Measurements from ENCODE around the gene RFX2. TPM values are rescaled to one million over a fixed set of nuclear protein-coding genes. Genes with fewer than 3 reads are reported as not detected.

The RFX2 gene
- total and polyA plus RNA-seq, 7 experiments from 2014 or later = 3.8 to 18.4 (median 8.2) TPM

GRCh38 chr19:6018786-6019185, 91.5 kb downstream of the RFX2 start:
- intact Hi-C loops (cut with micrococcal nuclease) = no loop called here

GRCh38 chr19:6017576-6017975, 92.7 kb downstream of the RFX2 start:
- DNase-seq = no peak
- POLR2A ChIA-PET = no interaction called here
- no peaks in the 10 kb centered on the region for H3K9me3 Mint-ChIP-seq
- H3K27me3 Mint-ChIP-seq = no peaks in the 10 kb centered on the region
- intact Hi-C loops (cut with micrococcal nuclease) = no loop called here
- H3K36me3 Mint-ChIP-seq = no peaks in the 10 kb centered on the region
- ATAC-seq = no peak
- H3K27ac ChIP-seq (ENCODE audit: low read depth, low read length) = no peak overlapping the region
- no peak overlapping the region for H3K27ac Mint-ChIP-seq
- H3K27me3 ChIP-seq (ENCODE audit: control insufficient read depth in 2 of 2, insufficient read depth in 2 of 2, low read length in 2 of 2) = no peaks in the 10 kb centered on the region
- H3K4me1 ChIP-seq (ENCODE audit: control insufficient read depth in 2 of 2, insufficient read depth in 2 of 2, low read length in 2 of 2) = no peaks in the 10 kb centered on the region
- no peak overlapping the region for H3K4me3 ChIP-seq (ENCODE audit: low read length)
- no peaks in the 10 kb centered on the region for H3K9me3 ChIP-seq (ENCODE audit: control insufficient read depth in 2 of 3, low read length in 3 of 3)
- no peak overlapping the region for H3K4me3 Mint-ChIP-seq
- CTCF ChIA-PET = interaction anchor here (1.1 kb wide), 1 partner anchor 50 kb away, joined by 4 read pairs; no protein-coding TSS in a partner anchor
- no peaks in the 10 kb centered on the region for H3K36me3 ChIP-seq (ENCODE audit: control insufficient read depth in 2 of 3, insufficient read depth in 3 of 3, low read length in 3 of 3)
- H3K4me1 Mint-ChIP-seq = peaks cover 7 to 17% (median 11%) of the 10 kb centered on the region in 7 donors

More at GRCh38 chr19:6018786-6019185, 91.5 kb downstream of the RFX2 start:
- H3K36me3 ChIP-seq (ENCODE audit: control insufficient read depth in 2 of 3, insufficient read depth in 3 of 3, low read length in 3 of 3) = no peaks in the 10 kb centered on the region
- no peaks in the 10 kb centered on the region for H3K9me3 ChIP-seq (ENCODE audit: control insufficient read depth in 2 of 3, low read length in 3 of 3)
- no peaks in the 10 kb centered on the region for H3K27me3 ChIP-seq (ENCODE audit: control insufficient read depth in 2 of 2, insufficient read depth in 2 of 2, low read length in 2 of 2)
- Mint-ChIP-seq H3K36me3 (no peaks in the 10 kb centered on the region), H3K4me1 (peaks cover 7 to 22% (median 15%) of the 10 kb centered on the region in 7 donors), H3K27me3 (no peaks in the 10 kb centered on the region), H3K9me3 (no peaks in the 10 kb centered on the region), H3K4me3 (no peak overlapping the region), H3K27ac (no peak overlapping the region)
- no peaks in the 10 kb centered on the region for H3K4me1 ChIP-seq (ENCODE audit: control insufficient read depth in 2 of 2, insufficient read depth in 2 of 2, low read length in 2 of 2)
- no peak overlapping the region for H3K4me3 ChIP-seq (ENCODE audit: low read length)
- ChIA-PET POLR2A (no interaction called here), CTCF (interaction anchor here (1.1 kb wide), 1 partner anchor 31 kb away, joined by 3 read pairs; no protein-coding TSS in a partner anchor)
- H3K27ac ChIP-seq (ENCODE audit: low read depth, low read length) = no peak overlapping the region
- ATAC-seq (no peak), DNase-seq (no peak)

GRCh38 chr19:6015841-6016545, 94.3 kb downstream of the RFX2 start:
- Mint-ChIP-seq H3K27me3 (no peaks in the 10 kb centered on the region), H3K4me1 (peaks cover 0 to 12% (median 7%) of the 10 kb centered on the region in 7 donors), H3K4me3 (no peak overlapping the region), H3K27ac (no peak overlapping the region), H3K9me3 (no peaks in the 10 kb centered on the region), H3K36me3 (no peaks in the 10 kb centered on the region)
- no peaks in the 10 kb centered on the region for H3K36me3 ChIP-seq (ENCODE audit: control insufficient read depth in 2 of 3, insufficient read depth in 3 of 3, low read length in 3 of 3)
- ATAC-seq (no peak), DNase-seq (no peak)
- H3K4me1 ChIP-seq (ENCODE audit: control insufficient read depth in 2 of 2, insufficient read depth in 2 of 2, low read length in 2 of 2) = no peaks in the 10 kb centered on the region
- no peak overlapping the region for H3K27ac ChIP-seq (ENCODE audit: low read depth, low read length)
- H3K4me3 ChIP-seq (ENCODE audit: low read length) = no peak overlapping the region
- ChIA-PET POLR2A (no interaction called here), CTCF (no interaction called here)
- H3K9me3 ChIP-seq (ENCODE audit: control insufficient read depth in 2 of 3, low read length in 3 of 3) = no peaks in the 10 kb centered on the region
- intact Hi-C loops (cut with micrococcal nuclease) = no loop called here
- H3K27me3 ChIP-seq (ENCODE audit: control insufficient read depth in 2 of 2, insufficient read depth in 2 of 2, low read length in 2 of 2) = no peaks in the 10 kb centered on the region

GRCh38 chr19:6014551-6015135, 95.7 kb downstream of the RFX2 start:
- Mint-ChIP-seq H3K36me3 (peaks cover 0 to 5% (median 0%) of the 10 kb centered on the region in 5 donors), H3K27me3 (no peaks in the 10 kb centered on the region), H3K4me1 (peaks cover 0 to 2% (median under 1%) of the 10 kb centered on the region in 7 donors), H3K9me3 (no peaks in the 10 kb centered on the region), H3K4me3 (no peak overlapping the region), H3K27ac (no peak overlapping the region)
- no peak overlapping the region for H3K4me3 ChIP-seq (ENCODE audit: low read length)
- H3K27ac ChIP-seq (ENCODE audit: low read depth, low read length) = no peak overlapping the region
- DNase-seq (no peak), ATAC-seq (no peak)
- H3K4me1 ChIP-seq (ENCODE audit: control insufficient read depth in 2 of 2, insufficient read depth in 2 of 2, low read length in 2 of 2) = no peaks in the 10 kb centered on the region
- POLR2A ChIA-PET = no interaction called here
- CTCF ChIA-PET = no interaction called here
- no peaks in the 10 kb centered on the region for H3K36me3 ChIP-seq (ENCODE audit: control insufficient read depth in 2 of 3, insufficient read depth in 3 of 3, low read length in 3 of 3)
- no peaks in the 10 kb centered on the region for H3K27me3 ChIP-seq (ENCODE audit: control insufficient read depth in 2 of 2, insufficient read depth in 2 of 2, low read length in 2 of 2)
- H3K9me3 ChIP-seq (ENCODE audit: control insufficient read depth in 2 of 3, low read length in 3 of 3) = no peaks in the 10 kb centered on the region
- intact Hi-C loops (cut with micrococcal nuclease) = no loop called here

- Mint-ChIP-seq H3K4me3 (no peak overlapping the region), H3K36me3 (peaks cover 0 to 6% (median 0%) of the 10 kb centered on the region in 5 donors), H3K9me3 (no peaks in the 10 kb centered on the region), H3K27ac (no peak overlapping the region), H3K4me1 (peaks cover 0 to under 1% (median 0%) of the 10 kb centered on the region in 7 donors), H3K27me3 (no peaks in the 10 kb centered on the region)
- no peaks in the 10 kb centered on the region for H3K4me1 ChIP-seq (ENCODE audit: control insufficient read depth in 2 of 2, insufficient read depth in 2 of 2, low read length in 2 of 2)
- no peak for DNase-seq
- ChIA-PET CTCF (interaction anchor here (0.6 to 1.1 kb wide), 3 partner anchors 9 to 1445 kb away, joined by 3 to 6 read pairs (median 5); no protein-coding TSS in a partner anchor), POLR2A (interaction anchor here (0.7 kb wide), 1 partner anchor 11 kb away, joined by 3 read pairs; no protein-coding TSS in a partner anchor)
- no peaks in the 10 kb centered on the region for H3K36me3 ChIP-seq (ENCODE audit: control insufficient read depth in 2 of 3, insufficient read depth in 3 of 3, low read length in 3 of 3)
- H3K27me3 ChIP-seq (ENCODE audit: control insufficient read depth in 2 of 2, insufficient read depth in 2 of 2, low read length in 2 of 2) = no peaks in the 10 kb centered on the region
- no peak overlapping the region for H3K4me3 ChIP-seq (ENCODE audit: low read length)
- no peak for ATAC-seq
- no peaks in the 10 kb centered on the region for H3K9me3 ChIP-seq (ENCODE audit: control insufficient read depth in 2 of 3, low read length in 3 of 3)
- intact Hi-C loops (cut with micrococcal nuclease) = no loop called here
- H3K27ac ChIP-seq (ENCODE audit: low read depth, low read length) = no peak overlapping the region
Measured at GRCh38 chr19:6012426-6013170, 97.7 kb downstream of the RFX2 start.

- Mint-ChIP-seq H3K36me3 (peaks cover 0 to 10% (median 0%) of the 10 kb centered on the region in 5 donors), H3K9me3 (no peaks in the 10 kb centered on the region), H3K4me3 (no peak overlapping the region), H3K27me3 (no peaks in the 10 kb centered on the region), H3K27ac (no peak overlapping the region), H3K4me1 (peaks cover 0 to 5% (median 0%) of the 10 kb centered on the region in 7 donors)
- CTCF ChIA-PET = no interaction called here
- ATAC-seq (no peak), DNase-seq (no peak)
- Histone ChIP-seq H3K9me3 (ENCODE audit: control insufficient read depth in 2 of 3, low read length in 3 of 3) (no peaks in the 10 kb centered on the region), H3K27ac (ENCODE audit: low read depth, low read length) (no peak overlapping the region), H3K4me3 (ENCODE audit: low read length) (no peak overlapping the region), H3K4me1 (ENCODE audit: control insufficient read depth in 2 of 2, insufficient read depth in 2 of 2, low read length in 2 of 2) (no peaks in the 10 kb centered on the region), H3K27me3 (ENCODE audit: control insufficient read depth in 2 of 2, insufficient read depth in 2 of 2, low read length in 2 of 2) (no peaks in the 10 kb centered on the region), H3K36me3 (ENCODE audit: control insufficient read depth in 2 of 3, insufficient read depth in 3 of 3, low read length in 3 of 3) (no peaks in the 10 kb centered on the region)
- intact Hi-C loops (cut with micrococcal nuclease) = no loop called here
- POLR2A ChIA-PET = no interaction called here
Measured at GRCh38 chr19:6011794-6012193, 98.5 kb downstream of the RFX2 start.

All from naive thymus-derived CD4-positive, alpha-beta T cell (primary cell).